PFSK-1 (cell line): ENCODE results near the gene PGD.

Experiments
- FOXP2 ChIP-seq: optimal IDR thresholded peaks from 2 replicates; pipeline ENCODE3; 2011; ENCODE audit warnings: borderline replicate concordance, control low read depth, inconsistent platforms; ENCODE audit not compliant: insufficient read depth; ENCODE audit errors: extremely low read length, extremely low read depth
- POLR2AphosphoS5 ChIP-seq: IDR thresholded peaks from 2 replicates; pipeline ENCODE4 v1.6.1; 2012; ENCODE audit warnings: low read depth, mild to moderate bottlenecking, control low read depth, low read length, moderate library complexity
- REST ChIP-seq, 2 experiments: IDR thresholded peaks; 2 replicates each; pipeline versions ENCODE4 v1.6.1 to v1.8.0; 2011 to 2012; ENCODE audit warnings: low read depth in 2 of 2, low read length in 2 of 2, control low read depth in 1 of 2, inconsistent platforms in 1 of 2, mild to moderate bottlenecking in 1 of 2, moderate library complexity in 1 of 2; ENCODE audit not compliant: insufficient read depth in 1 of 2
- SIN3A ChIP-seq: IDR thresholded peaks from 2 replicates; pipeline ENCODE4 v1.6.1; 2012; ENCODE audit warnings: mild to moderate bottlenecking, low read length, moderate library complexity, borderline replicate concordance; ENCODE audit not compliant: insufficient read depth
- TAF1 ChIP-seq: IDR thresholded peaks from 2 replicates; pipeline ENCODE4 v1.6.1; 2012; ENCODE audit warnings: low read length, control low read depth, borderline replicate concordance; ENCODE audit not compliant: insufficient read depth

- TF ChIP-seq TAF1 (no peak), SIN3A (no peak), REST (IDR thresholded peaks at IDR 0.05; ENCODE audit: insufficient read depth in 1 of 2, low read depth in 2 of 2, low read length in 2 of 2) (no peak), POLR2AphosphoS5 (no peak), FOXP2 (no peak)
These were observed 68.2 kb downstream of the PGD start for GRCh38 chr1:10467078-10467477.
